CD14-positive monocyte (primary cell): ENCODE data around the gene ZNF20. TPM values are rescaled to one million over a fixed set of nuclear protein-coding genes. Genes with fewer than 3 reads are reported as not detected.
"Not testable (repeated sequence)": the region's sequence is repeated elsewhere in the genome, so short reads cannot be mapped to it uniquely, and the experiment has no call there.

Experiments used
- DNase-seq, 3 donors: peaks; one replicate each; pipeline ENCODE4 v3.0.0-alpha.2; 2011 to 2022
- H2AFZ ChIP-seq: 2 replicates; pipeline ENCODE4 v1.6.0; 2012; ENCODE audit warnings: mild to moderate bottlenecking, low read depth, low read length, inconsistent platforms; ENCODE audit not compliant: insufficient read depth, poor library complexity, severe bottlenecking
- H3K27ac ChIP-seq, 2 donors: 1 replicate in 1 of 2; 2 replicates in 1 of 2; pipeline ENCODE4 v1.5.1; 2012 to 2013; ENCODE audit warnings: low read length in 2 of 2, control low read depth in 1 of 2, inconsistent platforms in 1 of 2, low read depth in 1 of 2, mild to moderate bottlenecking in 1 of 2
- H3K27me3 ChIP-seq, 2 donors: one replicate each; pipeline versions ENCODE4 v1.6.0 to v1.6.1; 2011 to 2013; ENCODE audit warnings: low read length in 2 of 2; ENCODE audit not compliant: control insufficient read depth in 2 of 2, insufficient read depth in 2 of 2
- H3K36me3 ChIP-seq, 2 donors: replicated peaks in 1 of 2; 1 replicate in 1 of 2; 2 replicates in 1 of 2; pipeline versions ENCODE4 v1.5.1 to v1.6.1; 2012 to 2013; ENCODE audit warnings: low read length in 2 of 2, control low read depth in 1 of 2, inconsistent platforms in 1 of 2, mild to moderate bottlenecking in 1 of 2; ENCODE audit not compliant: insufficient read depth in 2 of 2, control insufficient read depth in 1 of 2
- H3K4me1 ChIP-seq, 2 donors: 1 replicate in 1 of 2; 2 replicates in 1 of 2; pipeline versions ENCODE4 v1.5.1 to v1.6.1; 2012 to 2013; ENCODE audit warnings: low read length in 2 of 2, control low read depth in 1 of 2, inconsistent platforms in 1 of 2, mild to moderate bottlenecking in 1 of 2, moderate library complexity in 1 of 2; ENCODE audit not compliant: insufficient read depth in 2 of 2, control insufficient read depth in 1 of 2
- H3K4me2 ChIP-seq: replicated peaks from 2 replicates; pipeline ENCODE3; 2012; ENCODE audit warnings: low read length, moderate library complexity, mild to moderate bottlenecking; ENCODE audit not compliant: poor library complexity, severe bottlenecking; ENCODE audit errors: extremely low read depth
- H3K4me3 ChIP-seq, 3 experiments: fragments of 200-600 bp in 1 of 3; sonication (generic) in 1 of 3; replicated peaks in 1 of 3; 1 replicate in 2 of 3; 2 replicates in 1 of 3; pipeline ENCODE4 v1.5.1; 2011 to 2013; ENCODE audit warnings: low read length in 3 of 3, mild to moderate bottlenecking in 3 of 3, control low read depth in 2 of 3, low read depth in 2 of 3, inconsistent platforms in 1 of 3, moderate library complexity in 1 of 3
- H3K79me2 ChIP-seq: 2 replicates; pipeline ENCODE4 v1.6.0; 2012; ENCODE audit warnings: mild to moderate bottlenecking, control low read depth, inconsistent platforms, low read length, moderate library complexity; ENCODE audit not compliant: insufficient read depth
- H3K9ac ChIP-seq: 2 replicates; pipeline ENCODE4 v1.6.0; 2017; ENCODE audit warnings: low read length, mild to moderate bottlenecking; ENCODE audit not compliant: insufficient read depth, poor library complexity, severe bottlenecking
- H3K9me3 ChIP-seq, 2 donors: replicated peaks in 1 of 2; 1 replicate in 1 of 2; 2 replicates in 1 of 2; pipeline versions ENCODE4 v1.5.1 to v1.6.1; 2012 to 2013; ENCODE audit warnings: low read length in 2 of 2, control low read depth in 1 of 2; ENCODE audit not compliant: control insufficient read depth in 1 of 2, insufficient read depth in 1 of 2
- H4K20me1 ChIP-seq: 2 replicates; pipeline ENCODE4 v1.6.0; 2012; ENCODE audit warnings: mild to moderate bottlenecking, low read length, control low read depth, moderate library complexity; ENCODE audit not compliant: insufficient read depth
- H3K27ac Mint-ChIP-seq, 7 donors: one replicate each; pipeline ENCODE4 v1.8.0; 2020; ENCODE audit warnings: mild to moderate bottlenecking in 7 of 7, mixed read lengths in 7 of 7, moderate library complexity in 6 of 7, inconsistent platforms in 2 of 7
- H3K27me3 Mint-ChIP-seq, 3 donors: one replicate each; pipeline ENCODE4 v1.8.0; 2021 to 2022; ENCODE audit warnings: low read depth in 3 of 3, mild to moderate bottlenecking in 3 of 3, mixed read lengths in 3 of 3, moderate library complexity in 3 of 3, inconsistent platforms in 1 of 3
- H3K36me3 Mint-ChIP-seq, 2 donors: one replicate each; pipeline ENCODE4 v1.8.0; 2020; ENCODE audit warnings: mixed read lengths in 2 of 2, inconsistent platforms in 1 of 2, mild to moderate bottlenecking in 1 of 2
- H3K4me1 Mint-ChIP-seq: one replicate; pipeline ENCODE4 v1.8.0; 2020; ENCODE audit warnings: mild to moderate bottlenecking, mixed read lengths
- H3K4me3 Mint-ChIP-seq, 2 donors: one replicate each; pipeline ENCODE4 v1.8.0; 2020; ENCODE audit warnings: mild to moderate bottlenecking in 2 of 2, mixed read lengths in 2 of 2, moderate library complexity in 1 of 2
- H3K9me3 Mint-ChIP-seq, 7 donors: one replicate each; pipeline ENCODE4 v1.8.0; 2020 to 2022; ENCODE audit warnings: mixed read lengths in 7 of 7, mild to moderate bottlenecking in 6 of 7, moderate library complexity in 6 of 7, inconsistent platforms in 2 of 7
- WGBS: methylation state at CpG from one replicate; pipeline ENCODE4 v1.1.5; 2013; ENCODE audit warnings: missing lambda C conversion rate; ENCODE audit not compliant: insufficient coverage; 5-methylcytosine and 5-hydroxymethylcytosine counted together
- intact Hi-C, 2 donors: fragments of 100-400 bp; cut with micrococcal nuclease; formaldehyde crosslinking; loops; one replicate each; pipeline versions ENCODE4 v1.15.0 to v1.15.1; 2023
- polyA plus RNA-seq, 3 donors: library from polyadenylated mRNA; depleted of rRNA in 1 of 3; unstranded in 2 of 3; stranded (reverse) in 1 of 3; fragments of 300-500 nt in 2 of 3; fragments of >200 nt in 1 of 3; fragmentation: Illumina TruSeq in 2 of 3; gene quantifications; 1 replicate in 2 of 3; 2 replicates in 1 of 3; pipeline ENCODE4 v1.2.3, GENCODE V29; 2012 to 2021
- TF ChIP-seq, protein P1 (sequence below): fragments of 200-600 bp; IDR thresholded peaks from one replicate; pipeline ENCODE4 v1.8.0; 2022; ENCODE audit warnings: antibody characterized with exemption, mild to moderate bottlenecking

ZNF20 gene
- polyA plus RNA-seq, 3 donors: 0.86 to 2.6 (median 1.3) TPM

- H2AFZ ChIP-seq: no peak overlapping the region
- H3K27me3 Mint-ChIP-seq: peaks cover 0 to 1% (median 0%) of the 10 kb centered on the region in 3 donors
- H3K27me3 ChIP-seq: no peaks in the 10 kb centered on the region
- H3K9me3 Mint-ChIP-seq: peaks cover 45 to 92% (median 80%) of the 10 kb centered on the region in 7 donors
- no peak overlapping the region for H3K4me2 ChIP-seq
- no peaks in the 10 kb centered on the region for H3K4me1 ChIP-seq
- H3K9ac ChIP-seq: no peak overlapping the region
- no peak for DNase-seq
- peaks cover 2% of the 10 kb centered on the region for H3K79me2 ChIP-seq
- no peak overlapping the region for H3K4me3 ChIP-seq
- H3K27ac ChIP-seq: no peak overlapping the region
- H3K27ac Mint-ChIP-seq: no peak overlapping the region
- H3K36me3 Mint-ChIP-seq: peaks cover 27 to 55% of the 10 kb centered on the region in 2 donors
- TF ChIP-seq, protein P1, sequence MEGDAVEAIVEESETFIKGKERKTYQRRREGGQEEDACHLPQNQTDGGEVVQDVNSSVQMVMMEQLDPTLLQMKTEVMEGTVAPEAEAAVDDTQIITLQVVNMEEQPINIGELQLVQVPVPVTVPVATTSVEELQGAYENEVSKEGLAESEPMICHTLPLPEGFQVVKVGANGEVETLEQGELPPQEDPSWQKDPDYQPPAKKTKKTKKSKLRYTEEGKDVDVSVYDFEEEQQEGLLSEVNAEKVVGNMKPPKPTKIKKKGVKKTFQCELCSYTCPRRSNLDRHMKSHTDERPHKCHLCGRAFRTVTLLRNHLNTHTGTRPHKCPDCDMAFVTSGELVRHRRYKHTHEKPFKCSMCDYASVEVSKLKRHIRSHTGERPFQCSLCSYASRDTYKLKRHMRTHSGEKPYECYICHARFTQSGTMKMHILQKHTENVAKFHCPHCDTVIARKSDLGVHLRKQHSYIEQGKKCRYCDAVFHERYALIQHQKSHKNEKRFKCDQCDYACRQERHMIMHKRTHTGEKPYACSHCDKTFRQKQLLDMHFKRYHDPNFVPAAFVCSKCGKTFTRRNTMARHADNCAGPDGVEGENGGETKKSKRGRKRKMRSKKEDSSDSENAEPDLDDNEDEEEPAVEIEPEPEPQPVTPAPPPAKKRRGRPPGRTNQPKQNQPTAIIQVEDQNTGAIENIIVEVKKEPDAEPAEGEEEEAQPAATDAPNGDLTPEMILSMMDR: no peak
- intact Hi-C loops: no loop called here
- no peaks in the 10 kb centered on the region for H4K20me1 ChIP-seq
- 100% methylated on average over 3 of the region's 8 CpGs for WGBS
- peaks cover 67 to 96% of the 10 kb centered on the region in 2 donors for H3K9me3 ChIP-seq
- no peaks in the 10 kb centered on the region for H3K4me1 Mint-ChIP-seq
- no peak overlapping the region for H3K4me3 Mint-ChIP-seq
- H3K36me3 ChIP-seq: peaks cover 12 to 50% of the 10 kb centered on the region in 2 donors
These were observed 28.1 kb downstream of the ZNF20 start for GRCh38 chr19:12111943-12112637.

GRCh38 chr19:12111176-12111575, 29.0 kb downstream of the ZNF20 start:
- Histone ChIP-seq H3K9me3 (peaks cover 66 to 96% of the 10 kb centered on the region in 2 donors), H4K20me1 (no peaks in the 10 kb centered on the region), H3K9ac (no peak overlapping the region), H3K36me3 (peaks cover 12 to 56% of the 10 kb centered on the region in 2 donors), H3K27ac (no peak overlapping the region), H3K79me2 (peaks cover 11% of the 10 kb centered on the region), H3K27me3 (no peaks in the 10 kb centered on the region), H3K4me3 (peak overlapping the region in 1 of 3 experiments; percentile 18), H3K4me1 (no peaks in the 10 kb centered on the region), H2AFZ (no peak overlapping the region), H3K4me2 (no peak overlapping the region)
- DNase-seq: no peak
- Mint-ChIP-seq H3K4me1 (no peaks in the 10 kb centered on the region), H3K27me3 (peaks cover 0 to 1% (median 0%) of the 10 kb centered on the region in 3 donors), H3K9me3 (peaks cover 47 to 92% (median 80%) of the 10 kb centered on the region in 7 donors), H3K4me3 (no peak overlapping the region), H3K36me3 (peaks cover 32 to 65% of the 10 kb centered on the region in 2 donors), H3K27ac (no peak overlapping the region)
- intact Hi-C loops: no loop called here
- TF ChIP-seq, protein P1: no peak
- WGBS: no CpG with 5 or more reads among the region's 2 CpGs

DNA sequence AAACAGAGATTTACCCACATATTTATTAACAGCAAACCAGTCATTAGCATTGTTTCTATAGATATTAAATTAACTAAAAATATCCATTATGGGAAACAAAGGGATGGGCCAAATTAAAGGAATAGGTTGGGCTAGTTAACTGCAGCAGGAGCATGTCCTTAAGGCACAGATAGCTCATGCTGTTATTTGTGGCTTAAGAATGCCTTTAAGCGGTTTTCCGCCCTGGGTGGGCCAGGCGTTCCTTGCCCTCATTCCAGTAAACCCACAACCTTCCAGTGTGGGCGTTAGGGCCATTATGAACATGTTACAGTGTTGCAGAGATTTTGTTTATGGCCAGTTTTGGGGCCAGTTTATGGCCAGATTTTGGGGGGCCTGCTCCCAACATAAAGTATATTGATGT, 36.2 kb downstream of the ZNF20 start:
- H3K4me3 Mint-ChIP-seq, H3K9ac ChIP-seq, DNase-seq, H2AFZ ChIP-seq, H3K4me1 ChIP-seq, H3K27ac ChIP-seq, H3K27me3 Mint-ChIP-seq, H4K20me1 ChIP-seq, H3K27me3 ChIP-seq, H3K36me3 ChIP-seq, H3K27ac Mint-ChIP-seq, H3K4me1 Mint-ChIP-seq, H3K4me3 ChIP-seq, intact Hi-C loops, H3K4me2 ChIP-seq: not testable (repeated sequence)
- WGBS: no CpG with 5 or more reads among the region's 4 CpGs
- Mint-ChIP-seq H3K9me3 (peaks cover 36 to 75% (median 66%) of the 10 kb centered on the region in 7 donors), H3K36me3 (peaks cover 12 to 30% of the 10 kb centered on the region in 2 donors)
- Histone ChIP-seq H3K79me2 (peaks cover 12% of the 10 kb centered on the region), H3K9me3 (peaks cover 59% of the 10 kb centered on the region in 2 donors)
